GM12878 (cell line): Measurements from ENCODE around the gene AOPEP. TPM values are rescaled to one million over a fixed set of nuclear protein-coding genes. Genes with fewer than 3 reads are reported as not detected.
A peak's percentile ranks its signal among the peaks of the same experiment; 100 is the strongest.

ENCODE experiments used
- ATAC-seq: fragments of 200-7000 bp; cut with Tn5 transposase; 3 replicates; pipeline ENCODE4 v1.9.1; 2020; ENCODE audit warnings: mild to moderate bottlenecking, moderate library complexity
- BruUV-seq: library from RNA; stranded (reverse); fragments of 400-500 nt; replicated peaks from 2 replicates; lab custom pipeline; 2021; lab: Mats Ljungman, UMichigan
- CTCF ChIA-PET: fragments of 300-600 bp; sonication (Branson Sonifier 250); formaldehyde crosslinking; extraction: SDS; loops from one replicate; lab custom pipeline; 2021; ENCODE audit warnings: inconsistent platforms; lab: Yijun Ruan, JAX
- POLR2A ChIA-PET: fragments of 350-600 bp; formaldehyde crosslinking; extraction: SDS; loops from one replicate; lab custom pipeline; 2021; ENCODE audit warnings: inconsistent platforms; lab: Charles Lee
- RAD21 ChIA-PET: fragments of 300-600 bp; sonication (Branson Sonifier 250); formaldehyde crosslinking; loops from one replicate; lab custom pipeline; 2023; ENCODE audit warnings: antibody characterized with exemption; ENCODE audit not compliant: unreplicated experiment; lab: Charles Lee
- SMC1A ChIA-PET: fragments of 300-600 bp; sonication (Branson Sonifier 250); formaldehyde crosslinking; loops from one replicate; lab custom pipeline; 2023; ENCODE audit not compliant: unreplicated experiment, uncharacterized antibody; lab: Charles Lee
- DNase-seq: peaks from one replicate; pipeline ENCODE4 v3.0.0-alpha.2; 2011; ENCODE audit warnings: low read depth, low spot score
- FAIRE-seq: peaks from 3 replicates; lab custom pipeline; 2011; peaks lifted over from hg19 to GRCh38; lab: Jason Lieb, UNC
- H2AFZ ChIP-seq: 2 replicates; pipeline ENCODE4 v1.6.0; 2011; ENCODE audit warnings: low read depth, low read length, control low read depth; ENCODE audit not compliant: control insufficient read depth
- H3K27ac ChIP-seq: 2 replicates; pipeline ENCODE4 v1.5.1; 2011; ENCODE audit warnings: control low read depth; ENCODE audit not compliant: control insufficient read depth, insufficient read depth
- H3K27me3 ChIP-seq, 2 experiments: replicated peaks in 1 of 2; 2 replicates each; pipeline versions ENCODE4 v1.6.0 to v1.6.1; 2011; ENCODE audit warnings: low read length in 1 of 2; ENCODE audit not compliant: control insufficient read depth in 2 of 2, insufficient read depth in 2 of 2
- H3K36me3 ChIP-seq, 2 experiments: 2 replicates each; pipeline ENCODE4 v1.5.1; 2011; ENCODE audit warnings: low read length in 1 of 2; ENCODE audit not compliant: control insufficient read depth in 2 of 2, insufficient read depth in 2 of 2
- H3K4me1 ChIP-seq: 2 replicates; pipeline ENCODE4 v1.6.1; 2011; ENCODE audit warnings: mild to moderate bottlenecking, low read length, moderate library complexity, mixed read lengths; ENCODE audit not compliant: control insufficient read depth, insufficient read depth
- H3K4me2 ChIP-seq: 2 replicates; pipeline ENCODE4 v1.6.0; 2011; ENCODE audit warnings: control low read depth; ENCODE audit not compliant: control insufficient read depth, insufficient read depth
- H3K4me3 ChIP-seq: fragments of 200-600 bp; sonication (generic); 2 replicates; pipeline ENCODE4 v1.5.1; 2016
- H3K79me2 ChIP-seq: 2 replicates; pipeline ENCODE4 v1.6.0; 2011; ENCODE audit warnings: low read length; ENCODE audit not compliant: control insufficient read depth, insufficient read depth
- H3K9ac ChIP-seq: 2 replicates; pipeline ENCODE4 v1.8.0; 2011; ENCODE audit warnings: low read length, control low read depth, mixed read lengths; ENCODE audit not compliant: control insufficient read depth, insufficient read depth
- H3K9me3 ChIP-seq: replicated peaks from 3 replicates; pipeline ENCODE4 v1.5.1; 2011; ENCODE audit warnings: mild to moderate bottlenecking, low read length; ENCODE audit not compliant: control insufficient read depth, insufficient read depth
- H4K20me1 ChIP-seq: 2 replicates; pipeline ENCODE4 v1.6.0; 2011; ENCODE audit not compliant: control insufficient read depth, insufficient read depth
- BMI1 ChIP-seq: fragments of 450-650 bp; IDR thresholded peaks from 2 replicates; pipeline ENCODE4 v1.6.1; 2016; ENCODE audit warnings: mild to moderate bottlenecking, moderate library complexity, borderline replicate concordance
- CHD4 ChIP-seq: fragments of 200-600 bp; sonication (generic); IDR thresholded peaks from 2 replicates; pipeline ENCODE4 v1.6.1; 2016; ENCODE audit warnings: mild to moderate bottlenecking
- EED ChIP-seq: sonication (generic); IDR thresholded peaks from 2 replicates; pipeline ENCODE4 v1.6.1; 2016; ENCODE audit warnings: antibody characterized with exemption, low read depth
- GATAD2B ChIP-seq: fragments of 450-650 bp; conservative IDR thresholded peaks from 2 replicates; pipeline ENCODE4 v1.6.1; 2017; ENCODE audit warnings: low read depth, mild to moderate bottlenecking, moderate library complexity
- NR2F1 ChIP-seq: fragments of 450-650 bp; conservative IDR thresholded peaks from 2 replicates; pipeline ENCODE4 v1.6.1; 2017; ENCODE audit warnings: mild to moderate bottlenecking
- POLR2A ChIP-seq: IDR thresholded peaks from 2 replicates; pipeline ENCODE4 v1.6.1; 2011; ENCODE audit warnings: low read depth, mild to moderate bottlenecking, low read length
- POLR2AphosphoS2 ChIP-seq: IDR thresholded peaks from 2 replicates; pipeline ENCODE4 v1.6.1; 2011; ENCODE audit warnings: low read depth, mild to moderate bottlenecking, low read length, improper control_type of control experiment, moderate library complexity
- POLR2AphosphoS5 ChIP-seq: IDR thresholded peaks from 2 replicates; pipeline ENCODE4 v1.6.1; 2011; ENCODE audit warnings: mild to moderate bottlenecking, low read length, inconsistent platforms
- RBBP5 ChIP-seq: fragments of 200-600 bp; sonication (generic); conservative IDR thresholded peaks from 2 replicates; pipeline ENCODE4 v1.6.1; 2016
- RELB ChIP-seq: fragments of 450-650 bp; IDR thresholded peaks from 2 replicates; pipeline ENCODE4 v1.6.1; 2017; ENCODE audit warnings: low read depth, mild to moderate bottlenecking, moderate library complexity
- YBX1 ChIP-seq: fragments of 450-650 bp; IDR thresholded peaks from 2 replicates; pipeline ENCODE4 v1.6.1; 2016; ENCODE audit warnings: antibody characterized with exemption
- WGBS: methylation state at CpG from one replicate; pipeline ENCODE4 v1.1.6; 2016; ENCODE audit warnings: low lambda C conversion rate; ENCODE audit not compliant: insufficient replicate concordance, insufficient coverage; ENCODE audit errors: missing lambda C conversion rate; 5-methylcytosine and 5-hydroxymethylcytosine counted together
- in situ Hi-C: fragments of 300-500 bp; cut with MboI; formaldehyde crosslinking; loops from 9 replicates; pipeline ENCODE4 v1.14.3; 2018; ENCODE audit warnings: mixed read lengths
- intact Hi-C: fragments of 100-400 bp; cut with micrococcal nuclease; formaldehyde crosslinking; loops from one replicate; pipeline ENCODE4 v1.14.2; 2022; ENCODE audit not compliant: unreplicated experiment
- polyA plus RNA-seq, 11 experiments: library from polyadenylated mRNA; depleted of rRNA in 4 of 11; unstranded in 6 of 11; stranded (reverse) in 5 of 11; fragments of >200 nt; fragmentation: Nextera tagmentation in 4 of 11; fragmentation: Illumina TruSeq in 1 of 11; extraction: Ambion mirVana in 4 of 11; extraction: Trizol in 1 of 11; gene quantifications; 1 replicate in 1 of 11; 2 replicates in 10 of 11; pipeline versions ENCODE4 v1.2.1 to v1.2.3, GENCODE V29; 2011 to 2016; ENCODE audit warnings: inconsistent platforms in 2 of 11, missing spikeins in 2 of 11, low read depth in 1 of 11
- total RNA-seq, 4 experiments: library from RNA; depleted of rRNA in 3 of 4; stranded (reverse); fragments of >200 nt in 3 of 4; fragmentation: Illumina TruSeq in 1 of 4; extraction: Trizol in 1 of 4; gene quantifications; 2 replicates each; pipeline versions ENCODE4 v1.2.1 to v1.2.3, GENCODE V29; 2013 to 2021

The AOPEP gene
- total and polyA plus RNA-seq, 10 of the 15 experiments (the other 5 are each of a cell fraction or from before 2014, with no cell fraction given), result 2.3 to 16.9 (median 10.1) TPM

GRCh38 chr9:94726495-94727191, at the start of gene AOPEP (continued):
- peak; percentile 54; the same call in 1 of the 2 replicates for TF ChIP-seq POLR2AphosphoS2
- TF ChIP-seq NR2F1, result peak; percentile 93
- peak; percentile 67; the same call in 1 of the 2 replicates for TF ChIP-seq GATAD2B
- TF ChIP-seq POLR2A, result peak; percentile 94
- TF ChIP-seq POLR2AphosphoS5, result peak; percentile 86
- TF ChIP-seq BMI1, result peak; percentile 84
- peak; percentile 61; the same call in 1 of the 2 replicates for TF ChIP-seq RELB
- no peak for TF ChIP-seq EED
- TF ChIP-seq CHD4, result no peak

- ATAC-seq, result no peak
Observed at GRCh38 chr9:94677929-94678328, 48.6 kb upstream of the AOPEP start.

More at GRCh38 chr9:94677929-94678328, 48.6 kb upstream of the AOPEP start:
- no peaks in the 10 kb centered on the region for H3K36me3 ChIP-seq
- ChIA-PET POLR2A (no interaction called here), SMC1A (interaction anchor here (0.9 to 2.1 kb wide), 3 partner anchors 9 to 453 kb away, joined by 3 to 6 read pairs (median 5); no protein-coding TSS in a partner anchor), RAD21 (interaction anchor here (0.8 to 1.8 kb wide), 2 partner anchors 448 to 450 kb away, joined by 3 to 10 read pairs; no protein-coding TSS in a partner anchor), CTCF (interaction anchor here (1.0 to 11.9 kb wide), 6 partner anchors 8 to 490 kb away, joined by 3 to 355 read pairs (median 4); no protein-coding TSS in a partner anchor)
- H3K9me3 ChIP-seq, result no peaks in the 10 kb centered on the region
- H2AFZ ChIP-seq, result no peak overlapping the region
- DNase-seq (no peak), FAIRE-seq (no peak)
- H3K4me3 ChIP-seq, result no peak overlapping the region
- in situ Hi-C loops (loop anchor here (25.0 kb wide), 1 partner anchor 1534 kb away; no protein-coding TSS in a partner anchor), intact Hi-C loops (no loop called here)
- WGBS, result 27% methylated on average over 4 of the region's 4 CpGs
- no peaks in the 10 kb centered on the region for H4K20me1 ChIP-seq
- H3K79me2 ChIP-seq, result no peaks in the 10 kb centered on the region
- no peak overlapping the region for H3K9ac ChIP-seq
- no peaks in the 10 kb centered on the region for H3K27me3 ChIP-seq
- BruUV-seq, result no TSS peak
- TF ChIP-seq YBX1 (no peak), RBBP5 (no peak)
- H3K4me1 ChIP-seq, result no peaks in the 10 kb centered on the region; the same call in 1 of the 2 replicates
- H3K4me2 ChIP-seq, result no peak overlapping the region
- H3K27ac ChIP-seq, result no peak overlapping the region
